ENCODE results near the gene RNF19B. TPM values are rescaled to one million over a fixed set of nuclear protein-coding genes. Genes with fewer than 3 reads are reported as not detected.
"Not testable (repeated sequence)": the region's sequence is repeated elsewhere in the genome, so short reads cannot be mapped to it uniquely, and the experiment has no call there.

The RNF19B gene
- total RNA-seq, 1 donor from 2014 or later, result 18.7 TPM

GRCh38 chr1:32983020-32983419 is 18.4 kb upstream of the RNF19B start:
- Mint-ChIP-seq H3K9me3 (ENCODE audit: unreplicated experiment) (no peaks in the 10 kb centered on the region), H3K4me1 (ENCODE audit: low read depth, unreplicated experiment) (no peaks in the 10 kb centered on the region), H3K36me3 (ENCODE audit: unreplicated experiment) (no peaks in the 10 kb centered on the region), H3K27me3 (ENCODE audit: unreplicated experiment) (peaks cover 3% of the 10 kb centered on the region), H3K4me3 (ENCODE audit: unreplicated experiment) (no peak overlapping the region), H3K27ac (ENCODE audit: unreplicated experiment) (no peak overlapping the region)
- DNase-seq, result no peak
- TF ChIP-seq CTCF (IDR thresholded peaks at IDR 0.05; ENCODE audit: partially characterized antibody, unreplicated experiment), result no peak

DNA sequence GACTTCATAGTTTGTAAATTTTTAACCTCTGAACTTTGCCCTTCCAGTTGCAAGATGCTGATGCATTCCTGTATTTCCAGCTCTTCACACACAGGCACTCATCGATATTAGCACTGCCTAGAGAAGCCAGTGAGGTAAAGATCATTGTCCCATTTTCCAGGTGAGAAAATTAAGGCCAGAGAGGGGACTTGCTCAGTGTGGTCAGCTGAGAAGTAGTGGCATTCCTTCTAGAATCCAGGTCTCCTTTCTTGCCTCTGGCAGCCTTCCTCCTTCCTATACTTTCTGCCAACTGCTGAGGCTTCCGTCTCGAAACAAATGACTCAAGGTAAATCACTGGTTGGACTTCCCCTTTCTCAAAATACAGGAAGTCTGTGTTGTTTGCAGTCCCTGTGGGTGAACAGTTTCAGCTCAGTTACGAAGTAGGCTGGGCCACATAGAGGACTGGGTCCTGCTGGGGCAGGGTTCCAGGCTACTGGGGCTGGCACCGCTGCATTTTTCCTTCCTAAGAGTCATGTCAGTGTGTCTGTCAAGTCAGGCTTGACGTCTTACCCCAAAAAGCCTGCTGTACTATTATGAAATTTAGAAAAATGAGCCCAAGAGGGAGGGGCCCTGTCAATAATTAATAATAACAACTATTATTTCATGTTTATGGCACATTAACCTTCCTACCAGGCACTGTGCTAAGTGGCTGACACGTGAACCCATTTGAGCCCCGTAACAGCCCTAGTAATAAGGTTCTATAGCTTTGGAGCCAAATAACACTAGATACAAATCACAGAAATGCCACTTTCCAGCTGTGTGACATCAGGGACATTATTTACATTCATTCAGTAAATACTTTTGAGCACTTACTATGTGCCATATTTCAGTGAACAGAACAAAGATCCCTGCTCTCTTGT is 16.6 kb upstream of the RNF19B start:
- H3K4me3 Mint-ChIP-seq (ENCODE audit: unreplicated experiment), result no peak overlapping the region

DNA sequence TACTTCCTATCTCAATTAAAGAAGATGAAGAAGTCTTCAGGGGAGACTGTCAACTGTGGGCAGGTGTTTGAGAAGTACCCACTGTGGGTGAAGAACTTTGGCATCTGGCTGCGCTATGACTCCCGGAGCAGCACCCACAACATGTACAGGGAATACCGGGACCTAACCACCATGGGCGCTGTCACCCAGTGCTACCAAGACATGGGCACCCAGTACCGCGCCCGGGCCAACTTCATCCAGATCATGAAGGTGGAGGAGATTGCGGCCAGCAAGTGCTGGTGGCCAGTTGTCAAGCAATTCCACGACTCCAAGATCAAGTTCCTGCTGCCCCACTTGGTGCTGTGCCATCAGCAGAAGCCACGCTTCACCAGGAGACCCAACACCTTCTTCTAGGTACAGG is 15.5 kb upstream of the RNF19B start:
- Mint-ChIP-seq H3K27ac (ENCODE audit: unreplicated experiment) (no peak overlapping the region), H3K27me3 (ENCODE audit: unreplicated experiment) (peaks cover 3% of the 10 kb centered on the region), H3K4me1 (ENCODE audit: low read depth, unreplicated experiment) (no peaks in the 10 kb centered on the region), H3K4me3 (ENCODE audit: unreplicated experiment) (no peak overlapping the region), H3K36me3 (ENCODE audit: unreplicated experiment) (no peaks in the 10 kb centered on the region), H3K9me3 (ENCODE audit: unreplicated experiment) (peaks cover 4% of the 10 kb centered on the region)
- DNase-seq, result no peak
- TF ChIP-seq CTCF (IDR thresholded peaks at IDR 0.05; ENCODE audit: partially characterized antibody, unreplicated experiment), result no peak

More for the DNA sequence above, 16.6 kb upstream of the RNF19B start:
- no peak for TF ChIP-seq CTCF (IDR thresholded peaks at IDR 0.05; ENCODE audit: partially characterized antibody, unreplicated experiment)
- peaks cover 3% of the 10 kb centered on the region for H3K27me3 Mint-ChIP-seq (ENCODE audit: unreplicated experiment)
- no peaks in the 10 kb centered on the region for H3K9me3 Mint-ChIP-seq (ENCODE audit: unreplicated experiment)
- no peak overlapping the region for H3K27ac Mint-ChIP-seq (ENCODE audit: unreplicated experiment)
- no peaks in the 10 kb centered on the region for H3K36me3 Mint-ChIP-seq (ENCODE audit: unreplicated experiment)
- no peaks in the 10 kb centered on the region for H3K4me1 Mint-ChIP-seq (ENCODE audit: low read depth, unreplicated experiment)
- DNase-seq, result no peak

- Mint-ChIP-seq H3K4me3 (ENCODE audit: unreplicated experiment) (no peak overlapping the region), H3K27ac (ENCODE audit: unreplicated experiment) (no peak overlapping the region), H3K4me1 (ENCODE audit: low read depth, unreplicated experiment) (no peaks in the 10 kb centered on the region), H3K9me3 (ENCODE audit: unreplicated experiment) (peaks cover 5% of the 10 kb centered on the region), H3K27me3 (ENCODE audit: unreplicated experiment) (peaks cover 5% of the 10 kb centered on the region), H3K36me3 (ENCODE audit: unreplicated experiment) (no peaks in the 10 kb centered on the region)
- DNase-seq, result no peak
- no peak for TF ChIP-seq CTCF (IDR thresholded peaks at IDR 0.05; ENCODE audit: partially characterized antibody, unreplicated experiment)
Observed at GRCh38 chr1:32978854-32979253, 14.2 kb upstream of the RNF19B start.

GRCh38 chr1:32977546-32978087 is 13.0 kb upstream of the RNF19B start:
- Mint-ChIP-seq H3K36me3 (ENCODE audit: unreplicated experiment) (no peaks in the 10 kb centered on the region), H3K4me1 (ENCODE audit: low read depth, unreplicated experiment) (no peaks in the 10 kb centered on the region), H3K27me3 (ENCODE audit: unreplicated experiment) (peaks cover 8% of the 10 kb centered on the region), H3K9me3 (ENCODE audit: unreplicated experiment) (peaks cover 5% of the 10 kb centered on the region), H3K27ac (ENCODE audit: unreplicated experiment) (no peak overlapping the region), H3K4me3 (ENCODE audit: unreplicated experiment) (no peak overlapping the region)
- DNase-seq, result no peak
- TF ChIP-seq CTCF (IDR thresholded peaks at IDR 0.05; ENCODE audit: partially characterized antibody, unreplicated experiment), result no peak

GRCh38 chr1:32975055-32975454 is 10.4 kb upstream of the RNF19B start:
- peaks cover 13% of the 10 kb centered on the region for H3K36me3 Mint-ChIP-seq (ENCODE audit: unreplicated experiment)
- H3K4me1 Mint-ChIP-seq (ENCODE audit: low read depth, unreplicated experiment); H3K9me3 Mint-ChIP-seq (ENCODE audit: unreplicated experiment); H3K4me3 Mint-ChIP-seq (ENCODE audit: unreplicated experiment); H3K27ac Mint-ChIP-seq (ENCODE audit: unreplicated experiment); DNase-seq: not testable (repeated sequence)
- peaks cover 20% of the 10 kb centered on the region for H3K27me3 Mint-ChIP-seq (ENCODE audit: unreplicated experiment)

DNA sequence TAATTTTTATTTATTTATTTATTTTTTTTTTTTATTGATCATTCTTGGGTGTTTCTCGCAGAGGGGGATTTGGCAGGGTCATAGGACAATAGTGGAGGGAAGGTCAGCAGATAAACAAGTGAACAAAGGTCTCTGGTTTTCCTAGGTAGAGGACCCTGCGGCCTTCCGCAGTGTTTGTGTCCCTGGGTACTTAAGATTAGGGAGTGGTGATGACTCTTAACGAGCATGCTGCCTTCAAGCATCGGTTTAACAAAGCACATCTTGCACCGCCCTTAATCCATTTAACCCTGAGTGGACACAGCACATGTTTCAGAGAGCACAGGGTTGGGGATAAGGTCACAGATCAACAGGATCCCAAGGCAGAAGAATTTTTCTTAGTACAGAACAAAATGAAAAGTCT is 8.8 kb upstream of the RNF19B start:
- Mint-ChIP-seq H3K27me3 (ENCODE audit: unreplicated experiment) (peaks cover 17% of the 10 kb centered on the region), H3K36me3 (ENCODE audit: unreplicated experiment) (peaks cover 13% of the 10 kb centered on the region)
- DNase-seq; H3K4me3 Mint-ChIP-seq (ENCODE audit: unreplicated experiment); H3K4me1 Mint-ChIP-seq (ENCODE audit: low read depth, unreplicated experiment); H3K27ac Mint-ChIP-seq (ENCODE audit: unreplicated experiment); H3K9me3 Mint-ChIP-seq (ENCODE audit: unreplicated experiment): not testable (repeated sequence)

Data from glutamatergic neuron (in vitro differentiated cells).